K562 (cell line): ENCODE measurements around the gene SEC24A. TPM values are rescaled to one million over a fixed set of nuclear protein-coding genes. Genes with fewer than 3 reads are reported as not detected.

Experiments
- ATAC-seq: fragments of 200-7000 bp; cut with Tn5 transposase; 3 replicates; pipeline ENCODE4 v1.9.1; 2020; ENCODE audit warnings: moderate library complexity
- BruUV-seq: library from RNA; stranded (reverse); fragments of 400-500 nt; replicated peaks from 2 replicates; lab custom pipeline; 2021; lab: Mats Ljungman, UMichigan
- CTCF ChIA-PET: fragments of 300-600 bp; formaldehyde crosslinking; extraction: SDS; loops from one replicate; lab custom pipeline; 2021; ENCODE audit warnings: low intra/inter-chr PET ratio; lab: Yijun Ruan, JAX
- POLR2A ChIA-PET: fragments of 300-600, 350-650 bp; sonication (Branson Sonifier 250); formaldehyde crosslinking; extraction: SDS; loops from one replicate; lab custom pipeline; 2021; ENCODE audit warnings: antibody characterized with exemption, inconsistent platforms; lab: Yijun Ruan, JAX
- DNase-seq, 4 experiments: peaks; one replicate each; pipeline versions ENCODE4 v3.0.0 to v3.0.0-alpha.2; 2011 to 2018; ENCODE audit warnings: low spot score in 3 of 4, mixed read lengths in 3 of 4; ENCODE audit errors: extremely low read depth in 1 of 4
- FAIRE-seq: peaks from 2 replicates; lab custom pipeline; 2011; peaks lifted over from hg19 to GRCh38; lab: Jason Lieb, UNC
- H2AFZ ChIP-seq: 2 replicates; pipeline ENCODE4 v1.6.0; 2011; ENCODE audit warnings: low read depth, low read length, control low read depth, inconsistent platforms
- H3K27ac ChIP-seq: fragments of 200-600 bp; 3 replicates; pipeline ENCODE4 v1.8.0; 2011; ENCODE audit warnings: low read depth, mild to moderate bottlenecking, control low read depth, inconsistent platforms, low read length, moderate library complexity, mixed read lengths; ENCODE audit errors: extremely low read depth
- H3K27me3 ChIP-seq, 2 experiments: fragments of 300-600 bp in 1 of 2; 2 replicates in 1 of 2; 3 replicates in 1 of 2; pipeline versions ENCODE4 v1.6.0 to v1.8.0; 2011; ENCODE audit warnings: inconsistent platforms in 2 of 2, low read length in 2 of 2, mild to moderate bottlenecking in 1 of 2, mixed read lengths in 1 of 2, moderate library complexity in 1 of 2; ENCODE audit not compliant: control insufficient read depth in 2 of 2, insufficient read depth in 2 of 2
- H3K36me3 ChIP-seq: fragments of 300-600 bp; 3 replicates; pipeline ENCODE4 v1.8.0; 2011; ENCODE audit warnings: mild to moderate bottlenecking, low read length, inconsistent platforms; ENCODE audit not compliant: control insufficient read depth, insufficient read depth
- H3K4me1 ChIP-seq, 2 experiments: fragments of 200-600 bp in 1 of 2; replicated peaks in 1 of 2; 2 replicates in 1 of 2; 3 replicates in 1 of 2; pipeline versions ENCODE4 v1.5.1 to v1.8.0; 2011; ENCODE audit warnings: inconsistent platforms in 2 of 2, low read length in 2 of 2, mild to moderate bottlenecking in 1 of 2, mixed read lengths in 1 of 2, moderate library complexity in 1 of 2; ENCODE audit not compliant: control insufficient read depth in 2 of 2, insufficient read depth in 2 of 2
- H3K4me2 ChIP-seq: 2 replicates; pipeline ENCODE4 v1.6.1; 2011; ENCODE audit warnings: low read length, control low read depth, inconsistent platforms, mixed read lengths; ENCODE audit not compliant: insufficient read depth
- H3K4me3 ChIP-seq: fragments of 200-600 bp; sonication (generic), shearing (Covaris generic); 2 replicates; pipeline ENCODE4 v1.5.1; 2016; ENCODE audit warnings: control low read depth, inconsistent platforms
- H3K79me2 ChIP-seq: fragments of 200-600 bp; 3 replicates; pipeline ENCODE4 v1.8.0; 2011; ENCODE audit warnings: low read length, inconsistent platforms; ENCODE audit not compliant: control insufficient read depth, insufficient read depth
- H3K9ac ChIP-seq, 2 experiments: 2 replicates each; pipeline versions ENCODE4 v1.6.0 to v1.6.1; 2011; ENCODE audit warnings: low read depth in 2 of 2, low read length in 2 of 2, control low read depth in 1 of 2, inconsistent platforms in 1 of 2, mild to moderate bottlenecking in 1 of 2, mixed read lengths in 1 of 2; ENCODE audit not compliant: insufficient read depth in 1 of 2
- H3K9me1 ChIP-seq: one replicate; pipeline ENCODE4 v1.6.0; 2011; ENCODE audit warnings: inconsistent platforms, mild to moderate bottlenecking, low read length, moderate library complexity; ENCODE audit not compliant: control insufficient read depth, insufficient read depth
- H3K9me3 ChIP-seq: replicated peaks from 2 replicates; pipeline ENCODE4 v1.5.1; 2011; ENCODE audit warnings: low read depth, low read length, inconsistent platforms; ENCODE audit not compliant: control insufficient read depth, insufficient read depth
- H4K20me1 ChIP-seq: replicated peaks from 2 replicates; pipeline ENCODE4 v1.6.1; 2011; ENCODE audit warnings: low read length, inconsistent platforms, mixed read lengths; ENCODE audit not compliant: control insufficient read depth, insufficient read depth
- BRD4 ChIP-seq: fragments of 200-600 bp; sonication (generic); IDR thresholded peaks from 2 replicates; pipeline ENCODE4 v1.6.1; 2017; ENCODE audit warnings: inconsistent platforms
- CBX1 ChIP-seq: sonication (generic); IDR thresholded peaks from 2 replicates; pipeline ENCODE4 v1.6.1; 2016; ENCODE audit warnings: antibody characterized with exemption, low read depth, mild to moderate bottlenecking
- CREB3 ChIP-seq: fragments of 450-650 bp; conservative IDR thresholded peaks from 2 replicates; pipeline ENCODE4 v1.6.1; 2016; ENCODE audit warnings: missing genetic modification characterization, low read depth, mild to moderate bottlenecking, missing compliant biosample characterization, moderate library complexity
- CREM ChIP-seq: IDR thresholded peaks from 2 replicates; pipeline ENCODE4 v1.6.1; 2014; ENCODE audit warnings: antibody characterized with exemption, low read depth
- E2F1 ChIP-seq: sonication (generic); formaldehyde crosslinking; IDR thresholded peaks from 2 replicates; pipeline ENCODE4 v1.8.1; 2023; ENCODE audit warnings: mild to moderate bottlenecking, missing genetic modification reagents, moderate library complexity
- EWSR1 ChIP-seq: fragments of 450-650 bp; IDR thresholded peaks from 2 replicates; pipeline ENCODE4 v1.6.1; 2018; ENCODE audit warnings: borderline replicate concordance, mild to moderate bottlenecking, low read depth, moderate library complexity; ENCODE audit not compliant: partially characterized antibody
- MAFK ChIP-seq: IDR thresholded peaks from 2 replicates; pipeline ENCODE4 v1.6.1; 2011; ENCODE audit warnings: low read length, improper control_type of control experiment
- NFE2L1 ChIP-seq: fragments of 450-650 bp; IDR thresholded peaks from 2 replicates; pipeline ENCODE4 v1.6.1; 2016; ENCODE audit warnings: missing genetic modification characterization, low read depth, mild to moderate bottlenecking, missing compliant biosample characterization, moderate library complexity, borderline replicate concordance
- POU5F1 ChIP-seq: fragments of 150-350 bp; IDR thresholded peaks from 2 replicates; pipeline ENCODE4 v1.6.1; 2014; ENCODE audit warnings: borderline replicate concordance, low read length, low read depth, mild to moderate bottlenecking; ENCODE audit not compliant: partially characterized antibody
- PTRF ChIP-seq: fragments of 450-650 bp; IDR thresholded peaks from 2 replicates; pipeline ENCODE4 v1.6.1; 2016; ENCODE audit warnings: mild to moderate bottlenecking, missing genetic modification characterization, missing compliant biosample characterization
- WGBS: fragments of 100-300 bp; shearing (Covaris generic); methylation state at CpG from one replicate; pipeline ENCODE4 v1.1.6; 2016; ENCODE audit warnings: low coverage, mixed read lengths; ENCODE audit not compliant: insufficient coverage; ENCODE audit errors: missing lambda C conversion rate; 5-methylcytosine and 5-hydroxymethylcytosine counted together
- in situ Hi-C: fragments of 300-500 bp; cut with MboI; formaldehyde crosslinking; loops from 4 replicates; pipeline ENCODE4 v1.15.0; 2018; ENCODE audit warnings: inconsistent platforms, mixed read lengths
- intact Hi-C: fragments of 100-400 bp; cut with micrococcal nuclease; formaldehyde crosslinking; loops from 2 replicates; pipeline ENCODE4 v1.14.2; 2022
- polyA plus RNA-seq, 8 experiments: library from polyadenylated mRNA; depleted of rRNA in 4 of 8; stranded (reverse) in 5 of 8; unstranded in 3 of 8; fragments of >200 nt; fragmentation: Nextera tagmentation in 2 of 8; fragmentation: Illumina TruSeq in 1 of 8; extraction: Ambion mirVana in 2 of 8; extraction: Trizol in 1 of 8; gene quantifications; 2 replicates each; pipeline versions ENCODE4 v1.2.1 to v1.2.3, GENCODE V29; 2011 to 2014; ENCODE audit warnings: inconsistent platforms in 1 of 8, missing spikeins in 1 of 8
- total RNA-seq, 7 experiments: library from RNA; depleted of rRNA in 6 of 7; stranded (reverse); fragments of >200 nt in 6 of 7; fragmentation: Illumina TruSeq in 2 of 7; extraction: Trizol in 2 of 7; gene quantifications; 2 replicates each; pipeline versions ENCODE4 v1.2.1 to v1.2.3, GENCODE V29; 2011 to 2021; ENCODE audit warnings: low replicate concordance in 1 of 7

Gene SEC24A
- total and polyA plus RNA-seq, 9 of the 15 experiments (the other 6 are each of a cell fraction or from before 2014, with no cell fraction given): 7.9 to 36.5 (median 17.5) TPM

- TF ChIP-seq POU5F1 (no peak), EWSR1 (no peak), CREM (no peak), NFE2L1 (tag) (no peak), BRD4 (no peak), MAFK (no peak), CREB3 (tag) (no peak)
Observed at GRCh38 chr5:134638760-134639201, 9.8 kb upstream of the SEC24A start (continued).

- Histone ChIP-seq H3K27ac (no peak overlapping the region), H3K9me1 (no peaks in the 10 kb centered on the region), H3K4me3 (no peak overlapping the region), H3K36me3 (no peaks in the 10 kb centered on the region), H2AFZ (no peak overlapping the region), H3K27me3 (no peaks in the 10 kb centered on the region), H3K4me1 (peaks cover 0 to 5% of the 10 kb centered on the region in 2 experiments; a peak in 1 of 5 replicates), H3K79me2 (peaks cover 10% of the 10 kb centered on the region), H3K9ac (no peak overlapping the region), H4K20me1 (no peaks in the 10 kb centered on the region), H3K9me3 (no peaks in the 10 kb centered on the region), H3K4me2 (no peak overlapping the region)
- FAIRE-seq (no peak), DNase-seq (no peak), ATAC-seq (no peak)
- TF ChIP-seq CBX1 (no peak), E2F1 (CRISPR knock-in tag) (no peak), PTRF (tag) (no peak)
- WGBS: 70% methylated on average over 6 of the region's 6 CpGs
- POLR2A ChIA-PET: interaction anchor here (1.2 to 2.3 kb wide), 2 partner anchors 9 to 20 kb away, joined by 3 to 15 read pairs; no protein-coding TSS in a partner anchor
- BruUV-seq: no TSS peak
- intact Hi-C loops: no loop called here
- in situ Hi-C loops: loop anchor here (10.0 kb wide), 1 partner anchor 1728 kb away; no protein-coding TSS in a partner anchor
- CTCF ChIA-PET: no interaction called here
Observed at GRCh38 chr5:134642931-134643530, 5.6 kb upstream of the SEC24A start.
